ENCODE results near the gene GLI1. TPM values are rescaled to one million over a fixed set of nuclear protein-coding genes. Genes with fewer than 3 reads are reported as not detected.

Gene GLI1
- polyA plus RNA-seq, 1 donor (not counting 4 experiments of a cell fraction or from before 2014, with no cell fraction given) = 1.0 TPM

GRCh38 chr12:57454566-57455373 lies 4.8 kb upstream of the GLI1 start, which contains the start of gene INHBE:
TSS of gene INHBE (plus strand) at chr12:57455307. CDS start at chr12:57455537, 230 bp downstream.
- dilution Hi-C loops (cut with MboI; ENCODE audit: extremely low pct_ligation_motif_present, low sequenced_read_pairs) = no loop called here
- H3K4me3 ChIP-seq (ENCODE audit: control insufficient read depth in 2 of 3, extremely low read depth in 1 of 3, insufficient read depth in 2 of 3, low read depth in 1 of 3, low read length in 3 of 3) = peak within 1 kb of the TSS in 1 of 3 experiments; percentile 39
- DNase-seq (ENCODE audit: low read depth, low spot score) (no peak), FAIRE-seq (no peak)
- peaks cover 7% of the 10 kb centered on the region for H3K27me3 ChIP-seq (ENCODE audit: control insufficient read depth, extremely low read depth, insufficient read depth, low read length)
- peak within 1 kb of the TSS; percentile 48 for H2AFZ ChIP-seq (ENCODE audit: control insufficient read depth, low read length)
- TF ChIP-seq CTCF (optimal IDR thresholded peaks at IDR 0.05 in 1 of 3, IDR thresholded peaks at IDR 0.05 in 1 of 3, conservative IDR thresholded peaks at IDR 0.05 in 1 of 3; ENCODE audit: extremely low read depth in 1 of 3, insufficient read depth in 2 of 3, low read length in 3 of 3) (no peak), EZH2 (IDR thresholded peaks at IDR 0.05; ENCODE audit: low read length) (no peak)
- H3K79me2 ChIP-seq (ENCODE audit: control insufficient read depth, insufficient read depth, low read length) = no peaks in the 10 kb centered on the region
- H3K27ac ChIP-seq (ENCODE audit: control insufficient read depth, insufficient read depth, low read length) = no peak within 1 kb of the TSS
- no peaks in the 10 kb centered on the region for H3K36me3 ChIP-seq (ENCODE audit: control insufficient read depth in 2 of 2, extremely low read depth in 1 of 2, insufficient read depth in 2 of 2, low read length in 2 of 2)
- peaks cover 30% of the 10 kb centered on the region for H3K4me1 ChIP-seq (ENCODE audit: control insufficient read depth, extremely low read depth, insufficient read depth, low read length)
- H3K9me1 ChIP-seq (ENCODE audit: control insufficient read depth, extremely low read depth, insufficient read depth, low read length) = no peaks in the 10 kb centered on the region
- H4K20me1 ChIP-seq (ENCODE audit: control insufficient read depth, extremely low read depth, insufficient read depth, low read length) = no peaks in the 10 kb centered on the region
- H3K4me2 ChIP-seq (ENCODE audit: control insufficient read depth, extremely low read depth, insufficient read depth, low read depth, low read length) = peak within 1 kb of the TSS; percentile 71
- H3K9me3 ChIP-seq (ENCODE audit: control insufficient read depth, low read depth, low read length) = no peaks in the 10 kb centered on the region
- H3K9ac ChIP-seq (ENCODE audit: control insufficient read depth, extremely low read depth, insufficient read depth, low read length) = no peak within 1 kb of the TSS

- peak overlapping the region; percentile 48 for H2AFZ ChIP-seq (ENCODE audit: control insufficient read depth, low read length)
- H3K27ac ChIP-seq (ENCODE audit: control insufficient read depth, insufficient read depth, low read length) = no peak overlapping the region
- peak overlapping the region; percentile 71 for H3K4me2 ChIP-seq (ENCODE audit: control insufficient read depth, extremely low read depth, insufficient read depth, low read depth, low read length)
- H3K79me2 ChIP-seq (ENCODE audit: control insufficient read depth, insufficient read depth, low read length) = no peaks in the 10 kb centered on the region
- H3K4me1 ChIP-seq (ENCODE audit: control insufficient read depth, extremely low read depth, insufficient read depth, low read length) = peaks cover 30% of the 10 kb centered on the region
- H3K4me3 ChIP-seq (ENCODE audit: control insufficient read depth in 2 of 3, extremely low read depth in 1 of 3, insufficient read depth in 2 of 3, low read depth in 1 of 3, low read length in 3 of 3) = peak overlapping the region in 1 of 3 experiments; percentile 39
- dilution Hi-C loops (cut with MboI; ENCODE audit: extremely low pct_ligation_motif_present, low sequenced_read_pairs) = no loop called here
- FAIRE-seq (no peak), DNase-seq (ENCODE audit: low read depth, low spot score) (no peak)
- no peaks in the 10 kb centered on the region for H3K9me3 ChIP-seq (ENCODE audit: control insufficient read depth, low read depth, low read length)
- H3K9me1 ChIP-seq (ENCODE audit: control insufficient read depth, extremely low read depth, insufficient read depth, low read length) = no peaks in the 10 kb centered on the region
- H3K36me3 ChIP-seq (ENCODE audit: control insufficient read depth in 2 of 2, extremely low read depth in 1 of 2, insufficient read depth in 2 of 2, low read length in 2 of 2) = no peaks in the 10 kb centered on the region
- H3K9ac ChIP-seq (ENCODE audit: control insufficient read depth, extremely low read depth, insufficient read depth, low read length) = no peak overlapping the region
- no peaks in the 10 kb centered on the region for H4K20me1 ChIP-seq (ENCODE audit: control insufficient read depth, extremely low read depth, insufficient read depth, low read length)
- H3K27me3 ChIP-seq (ENCODE audit: control insufficient read depth, extremely low read depth, insufficient read depth, low read length) = peaks cover 10% of the 10 kb centered on the region
- TF ChIP-seq EZH2 (IDR thresholded peaks at IDR 0.05; ENCODE audit: low read length) = no peak
- no peak for TF ChIP-seq CTCF (optimal IDR thresholded peaks at IDR 0.05 in 1 of 3, IDR thresholded peaks at IDR 0.05 in 1 of 3, conservative IDR thresholded peaks at IDR 0.05 in 1 of 3; ENCODE audit: extremely low read depth in 1 of 3, insufficient read depth in 2 of 3, low read length in 3 of 3)
Observed at GRCh38 chr12:57455374-57456144, 4.0 kb upstream of the GLI1 start.
